CD4-positive, alpha-beta T cell treated with Interleukin-15 for 1 hour (primary cell): ENCODE data around the gene RAX.
"Not testable (repeated sequence)": the region's sequence is repeated elsewhere in the genome, so short reads cannot be mapped to it uniquely, and the experiment has no call there.

Experiments used
- DNase-seq: peaks from one replicate; pipeline ENCODE4 v3.0.0-alpha.2; 2020

RAX gene

GRCh38 chr18:59272221-59272888, 899 bp downstream of the RAX start:
- DNase-seq = no peak

- no peak for DNase-seq
These were observed 1.5 kb downstream of the RAX start for GRCh38 chr18:59271606-59272220.

- DNase-seq = no peak
These were observed 2.5 kb downstream of the RAX start for GRCh38 chr18:59270689-59271257.

- no peak for DNase-seq
These were observed 3.6 kb downstream of the RAX start for GRCh38 chr18:59269563-59270119.

- no peak for DNase-seq
These were observed 4.3 kb downstream of the RAX start for GRCh38 chr18:59268721-59269562.

- no peak for DNase-seq
These were observed 5.0 kb downstream of the RAX start for GRCh38 chr18:59268127-59268720.

DNA sequence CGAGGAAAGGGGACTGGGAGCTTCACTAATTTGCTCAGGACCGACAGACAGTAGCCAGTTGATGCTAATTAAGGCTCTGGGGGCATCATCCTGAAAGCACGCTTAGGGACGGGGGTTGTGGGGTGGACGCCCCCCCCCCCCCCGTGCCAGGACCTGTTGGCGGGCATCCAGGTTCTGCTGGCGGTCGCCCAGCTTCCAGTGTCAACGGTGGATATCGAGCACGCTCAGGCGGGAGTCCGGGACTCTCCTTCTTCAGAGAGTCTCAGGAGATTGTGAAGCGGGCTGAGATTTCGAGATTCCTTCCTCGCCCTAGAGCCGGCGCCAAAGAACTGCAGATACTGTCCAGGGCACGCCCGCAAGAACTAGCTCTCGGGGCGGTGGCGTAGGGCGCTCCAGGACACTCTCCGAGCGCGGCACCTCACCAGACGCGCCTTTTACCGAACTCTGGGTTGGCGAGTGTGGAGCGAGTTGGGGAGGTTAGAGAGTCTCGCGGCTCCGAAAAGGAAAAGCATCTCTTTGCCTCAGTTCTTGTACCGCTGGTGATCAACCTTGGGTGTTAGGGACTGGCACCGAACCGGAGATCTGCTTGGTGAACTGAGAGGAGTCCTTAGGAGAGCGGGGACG, 5.6 kb downstream of the RAX start:
- DNase-seq = no peak

DNA sequence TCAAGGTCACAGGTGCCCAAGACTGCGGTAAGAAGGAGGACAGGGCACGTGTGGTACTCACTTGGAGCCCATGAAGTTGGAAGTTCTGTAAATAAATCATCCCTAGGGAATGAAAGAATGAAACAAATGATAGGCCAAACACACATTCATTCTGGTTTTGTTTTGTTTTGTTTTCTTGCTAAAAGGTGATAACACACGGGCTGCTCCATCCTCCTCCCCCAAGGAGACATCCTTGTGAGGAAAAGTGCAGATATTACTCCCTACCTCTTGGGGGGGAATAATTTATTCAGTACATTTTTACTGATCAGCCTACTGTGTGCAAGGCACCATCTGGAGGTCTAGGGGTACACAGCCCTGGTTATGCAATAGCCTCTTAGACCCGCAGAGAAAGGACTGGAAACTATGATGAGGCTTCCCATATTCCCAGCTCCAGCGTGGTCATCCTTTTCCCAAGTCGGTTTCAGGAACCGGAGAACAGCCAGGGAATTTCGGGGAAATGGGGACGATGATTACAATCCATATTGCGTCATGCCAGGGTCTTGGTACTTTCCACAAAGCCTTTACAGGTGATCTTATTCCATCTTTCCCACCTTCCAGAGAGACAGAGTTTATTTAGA, 6.3 kb downstream of the RAX start:
- DNase-seq = no peak

DNA sequence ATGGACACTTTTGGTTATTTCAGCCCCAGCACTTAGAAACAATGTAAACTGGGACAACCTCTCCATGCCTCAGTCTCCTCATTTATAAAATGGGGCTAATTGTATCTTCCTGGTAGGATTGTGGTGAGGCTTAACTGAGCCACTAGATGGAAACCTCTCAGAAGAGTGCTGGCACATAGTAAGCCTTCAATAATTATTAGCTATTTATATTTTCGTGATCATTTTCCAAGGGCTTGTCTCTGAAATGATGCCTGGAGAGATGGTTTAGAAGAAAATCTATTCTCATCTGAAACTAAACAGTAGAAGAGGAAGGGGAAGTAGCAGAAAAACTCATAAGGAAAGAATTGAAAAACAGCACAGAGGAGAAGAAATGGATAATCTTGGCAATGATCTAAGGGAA, 6.8 kb downstream of the RAX start:
- DNase-seq = no peak

DNA sequence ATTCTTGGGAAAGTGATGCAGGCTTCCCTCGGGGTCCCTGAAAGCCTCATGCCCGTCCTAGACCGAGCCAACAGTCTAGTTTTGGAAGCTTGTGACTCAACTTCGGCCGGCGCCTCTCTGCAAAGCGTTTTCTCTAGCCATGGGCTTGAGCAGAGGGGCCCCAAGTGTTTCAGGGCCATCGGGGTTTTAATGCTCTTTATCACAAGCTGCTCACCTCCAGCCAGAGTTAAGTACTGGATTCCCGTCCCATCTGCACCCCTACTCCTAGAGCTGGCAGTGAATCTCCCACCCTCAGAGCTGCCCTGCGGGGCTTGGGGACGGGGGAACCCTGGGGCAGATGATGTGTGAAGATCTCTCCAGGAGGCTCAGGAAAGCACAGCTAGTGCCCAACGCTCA, 7.3 kb downstream of the RAX start:
- DNase-seq = no peak

GRCh38 chr18:59265246-59265973, 7.8 kb downstream of the RAX start:
- DNase-seq = no peak

- DNase-seq = no peak
These were observed 8.5 kb downstream of the RAX start for GRCh38 chr18:59264651-59265245.

DNA sequence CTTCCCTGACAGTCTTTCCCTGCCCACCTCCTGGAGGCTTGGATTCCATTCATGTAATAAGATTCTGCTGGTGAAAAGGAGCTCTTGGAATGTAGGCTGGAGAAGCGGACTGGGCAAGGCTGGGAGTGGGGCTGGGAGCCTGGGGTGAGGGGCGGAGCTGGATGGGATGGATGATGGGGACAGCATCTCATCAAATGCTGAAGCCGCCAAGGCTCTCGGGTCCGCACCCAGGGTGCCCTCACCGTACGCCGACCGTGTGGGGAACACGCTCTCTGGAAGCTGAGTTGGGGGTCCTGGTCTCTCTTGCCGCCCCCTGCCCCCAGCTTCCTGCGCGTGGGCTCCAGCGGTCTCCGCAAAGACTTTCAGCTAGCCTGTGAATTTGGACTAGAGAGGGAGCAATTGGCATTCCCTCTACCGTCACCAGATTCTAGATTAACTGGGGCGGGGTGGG, 9.1 kb downstream of the RAX start:
- DNase-seq = no peak

DNA sequence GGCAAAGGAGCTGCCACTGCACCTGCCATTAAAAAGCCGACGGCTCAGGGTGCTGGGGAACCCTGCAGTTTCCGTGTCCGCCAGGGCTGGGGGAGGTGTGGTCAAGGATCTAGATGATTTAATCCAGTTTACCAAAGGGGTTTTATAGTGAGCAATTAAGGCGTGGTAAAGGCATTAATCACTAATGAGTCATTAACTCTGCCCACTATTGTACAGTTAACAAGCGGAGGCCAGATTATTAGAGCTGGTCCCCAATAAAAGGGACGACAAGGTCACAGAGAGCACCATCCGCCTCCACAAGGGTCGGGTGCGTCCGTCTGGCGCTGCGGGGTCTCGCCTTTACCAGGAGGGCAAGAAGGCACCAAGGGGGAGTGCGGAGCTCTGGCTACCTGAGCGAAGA, 9.6 kb downstream of the RAX start:
- no peak for DNase-seq

GRCh38 chr18:59262243-59262642, 11.0 kb downstream of the RAX start:
- not testable (repeated sequence) for DNase-seq

DNA sequence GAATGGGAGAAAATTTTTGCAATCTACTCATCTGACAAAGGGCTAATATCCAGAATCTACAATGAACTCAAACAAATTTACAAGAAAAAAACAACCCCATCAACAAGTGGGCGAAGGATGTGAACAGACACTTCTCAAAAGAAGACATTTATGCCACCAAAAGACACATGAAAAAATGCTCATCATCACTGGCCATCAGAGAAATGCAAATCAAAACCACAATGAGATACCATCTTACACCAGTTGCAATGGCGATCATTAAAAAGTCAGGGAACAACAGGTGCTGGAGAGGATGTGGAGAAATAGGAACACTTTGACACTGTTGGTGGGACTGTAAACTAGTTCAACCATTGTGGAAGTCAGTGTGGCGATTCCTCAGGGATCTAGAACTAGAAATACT, 11.4 kb downstream of the RAX start:
- DNase-seq = not testable (repeated sequence)

DNA sequence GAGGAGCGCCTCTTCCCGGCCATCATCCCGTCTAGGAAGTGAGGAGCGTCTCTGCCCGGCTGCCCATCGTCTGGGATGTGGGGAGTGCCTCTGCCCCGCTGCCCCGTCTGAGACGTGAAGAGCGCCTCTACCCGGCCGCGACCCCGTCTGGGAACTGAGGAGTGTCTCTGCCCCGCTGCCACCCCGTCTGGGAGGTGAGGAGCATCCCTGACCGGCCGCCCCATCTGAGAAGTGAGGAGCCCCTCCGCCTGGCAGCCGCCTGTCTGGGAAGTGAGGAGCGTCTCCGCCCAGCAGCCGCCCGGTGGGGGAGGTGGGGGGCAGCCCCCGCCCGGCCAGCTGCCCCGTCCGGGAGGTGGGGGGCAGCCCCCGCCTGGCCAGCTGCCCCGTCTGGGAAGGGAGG, 17.8 kb downstream of the RAX start:
- DNase-seq = not testable (repeated sequence)

DNA sequence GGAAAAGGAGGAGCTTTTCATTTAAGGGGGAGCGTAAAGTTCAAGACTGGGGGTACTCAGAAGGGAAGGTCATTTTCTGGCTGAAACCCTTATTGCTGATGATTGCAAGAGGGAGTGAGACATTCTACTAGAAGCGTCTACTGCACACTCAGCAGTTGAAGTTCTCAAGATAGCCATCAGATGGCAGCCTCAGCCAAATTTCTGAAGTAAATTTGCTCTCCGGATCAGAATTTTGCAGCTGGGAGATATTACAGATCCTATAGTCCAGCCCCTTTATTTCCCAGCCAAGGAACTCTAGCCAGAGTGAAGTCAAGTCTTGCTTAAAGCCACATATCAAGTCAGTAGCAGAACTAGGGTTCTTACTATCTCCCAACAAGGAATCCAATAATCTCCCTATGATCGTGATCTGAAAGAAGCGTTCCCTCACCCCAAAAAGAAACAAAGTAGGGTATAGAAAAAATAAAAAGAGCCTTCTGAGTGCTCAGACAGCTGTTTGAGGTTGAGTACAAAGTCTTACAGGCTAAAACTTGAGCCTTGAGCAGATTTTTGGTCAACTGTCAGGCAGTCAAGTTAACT, 24.0 kb downstream of the RAX start:
- DNase-seq = no peak

- DNase-seq = no peak
These were observed 26.5 kb downstream of the RAX start for GRCh38 chr18:59246796-59247195.

DNA sequence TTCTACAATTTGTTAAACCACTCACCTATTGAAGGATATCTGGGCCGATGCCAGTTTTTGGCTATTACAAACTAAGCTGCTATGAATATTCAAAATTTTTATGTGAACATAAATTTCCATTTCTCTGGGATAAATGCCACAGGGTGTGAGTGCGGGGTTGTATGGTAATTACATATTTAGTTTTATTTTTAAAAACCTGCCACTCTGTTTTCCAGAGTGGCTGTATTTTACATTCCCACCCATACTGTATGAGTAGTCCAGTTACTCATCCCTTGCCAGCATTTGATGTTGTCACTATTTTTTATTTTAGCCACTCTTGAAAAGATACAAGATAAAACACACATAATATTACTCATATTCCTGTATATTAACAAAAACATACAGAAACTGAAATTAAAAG, 30.3 kb downstream of the RAX start:
- no peak for DNase-seq
